ENCODE results near the gene TCF12.
"Not testable (repeated sequence)": the region's sequence is repeated elsewhere in the genome, so short reads cannot be mapped to it uniquely, and the experiment has no call there.

Gene TCF12

DNA sequence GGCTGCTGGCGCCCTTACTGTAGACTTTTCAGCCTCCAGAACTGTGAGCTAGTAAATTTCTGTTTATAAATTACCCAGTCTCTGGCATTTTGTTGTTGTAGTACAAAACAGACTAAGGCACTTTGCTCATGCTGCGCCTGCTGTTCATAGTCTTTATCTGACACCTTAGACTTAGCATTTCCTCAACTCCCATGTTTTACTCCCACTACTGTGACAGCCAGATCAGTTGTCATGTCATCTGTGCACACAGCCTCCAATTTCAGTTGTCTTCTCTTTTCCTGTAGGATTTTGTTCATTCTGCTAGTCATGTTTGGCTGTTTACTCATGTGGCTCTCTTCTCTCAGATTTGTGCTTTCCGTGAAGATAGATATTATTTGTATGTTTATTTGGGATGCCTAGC lies 62.0 kb downstream of the TCF12 start:
- DNase-seq = no peak

DNA sequence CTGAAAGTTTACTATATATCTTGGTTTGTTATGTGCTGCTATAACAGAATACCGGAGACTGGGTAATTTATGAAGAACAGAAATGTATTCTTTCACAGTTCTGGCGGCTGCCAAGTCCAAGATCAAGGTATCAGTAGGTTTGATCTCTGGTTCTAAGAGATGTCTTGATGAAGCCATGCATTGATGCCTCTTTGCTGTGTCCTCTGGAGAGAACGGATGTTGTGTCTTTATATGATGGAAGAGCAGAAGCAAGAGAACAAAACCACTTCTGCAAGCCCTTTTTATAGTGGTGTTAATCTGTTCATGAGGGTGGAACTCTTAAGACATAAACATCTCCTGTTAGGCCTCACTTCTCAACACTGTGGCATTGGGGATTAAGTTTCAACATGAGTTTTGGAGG lies 62.7 kb downstream of the TCF12 start:
- no peak for DNase-seq

DNA sequence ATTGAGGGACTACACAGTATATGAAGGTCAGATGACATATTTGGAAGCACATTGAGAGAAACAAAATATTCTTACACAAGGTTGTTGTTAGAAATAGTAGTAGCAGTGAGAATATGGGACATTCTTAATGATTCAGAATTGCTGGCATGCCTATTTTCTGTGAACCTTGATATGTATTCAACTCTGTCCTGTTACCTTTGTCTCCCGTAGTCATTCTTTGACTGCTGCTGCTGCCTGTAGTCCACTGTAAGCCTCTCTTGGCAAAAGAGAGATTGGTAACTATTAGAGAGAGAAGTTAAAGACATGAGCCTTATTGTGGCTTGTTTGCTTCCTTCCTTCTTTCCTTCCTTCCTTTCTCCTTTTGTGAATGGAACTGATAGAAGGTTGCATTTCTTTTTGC lies 64.5 kb downstream of the TCF12 start:
- no peak for DNase-seq

DNA sequence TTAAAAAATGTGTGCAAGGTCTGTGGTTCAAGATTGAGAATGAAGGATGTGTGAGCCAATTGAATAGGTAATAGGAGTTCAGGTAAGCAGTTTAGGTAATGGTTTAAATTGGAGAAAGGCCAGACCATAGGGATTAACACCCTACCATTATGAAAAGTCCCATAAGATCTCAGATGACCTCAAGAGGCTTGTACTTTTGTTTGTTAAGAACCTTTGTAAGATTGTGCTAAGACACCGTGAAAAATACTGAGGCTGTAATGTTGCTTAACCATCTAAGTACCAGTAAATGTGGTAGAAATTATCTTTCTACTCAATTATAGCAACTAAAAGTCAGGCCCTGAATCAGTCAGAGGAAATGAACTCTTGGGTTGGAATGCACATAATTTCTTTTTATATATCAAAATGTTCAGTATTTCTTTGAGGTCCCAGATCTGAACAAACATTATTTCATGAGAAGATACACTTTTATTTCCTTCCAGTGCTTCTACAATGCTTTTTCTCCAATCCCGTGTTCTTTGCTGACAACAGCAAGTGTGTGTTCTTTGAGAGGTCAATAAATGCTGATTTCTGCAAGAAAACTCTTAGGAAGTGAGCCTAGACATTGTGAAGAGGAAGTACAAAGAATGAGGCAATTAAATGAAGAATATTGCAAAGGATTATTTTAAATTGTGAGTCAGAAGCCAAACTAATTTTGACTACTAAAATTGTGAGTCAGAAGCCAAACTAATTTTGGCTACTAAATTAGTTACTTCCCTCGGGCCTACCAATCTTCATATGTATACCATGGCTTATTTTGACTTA lies 66.4 kb downstream of the TCF12 start:
- DNase-seq = no peak

DNA sequence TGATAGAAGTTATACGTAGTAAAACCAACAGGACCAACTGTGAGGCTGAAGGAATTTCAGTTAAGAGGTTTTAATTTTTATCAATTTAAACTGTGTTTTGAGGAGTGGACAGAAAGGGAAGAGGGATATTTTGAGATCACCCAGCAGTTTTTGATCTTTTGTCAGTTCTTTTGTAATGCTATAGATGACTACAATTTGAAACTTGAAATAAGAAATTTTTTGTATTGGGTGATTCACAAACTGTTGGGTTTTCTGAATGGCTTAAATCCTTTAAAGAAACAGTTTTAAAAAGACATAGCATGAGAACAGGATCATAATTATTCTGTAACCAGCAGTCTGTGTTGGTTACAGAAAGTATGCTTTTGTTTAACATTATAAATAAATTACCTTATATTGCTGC lies 67.4 kb downstream of the TCF12 start:
- no peak for DNase-seq

GRCh38 chr15:56987286-56987685 lies 68.8 kb downstream of the TCF12 start:
- DNase-seq = no peak

DNA sequence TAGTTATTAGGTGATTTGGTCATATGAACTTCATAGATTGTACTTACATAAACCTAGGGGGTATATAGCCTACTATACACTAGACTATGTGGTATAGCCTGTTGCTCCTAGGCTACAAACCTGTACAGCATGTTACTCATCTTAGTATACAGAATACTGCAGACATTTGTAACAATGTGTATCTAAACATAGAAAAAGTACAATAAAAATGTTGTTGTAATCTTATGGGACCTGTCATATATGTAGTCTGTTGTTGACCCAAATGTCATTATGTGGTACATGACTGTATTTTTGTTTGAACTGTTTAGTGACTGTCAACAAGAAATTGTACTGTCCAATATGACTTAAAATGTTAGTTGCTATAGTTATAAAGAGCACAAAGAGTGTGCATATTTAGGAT lies 69.8 kb downstream of the TCF12 start:
- no peak for DNase-seq

GRCh38 chr15:56989411-56989924 lies 71.0 kb downstream of the TCF12 start:
- no peak for DNase-seq

DNA sequence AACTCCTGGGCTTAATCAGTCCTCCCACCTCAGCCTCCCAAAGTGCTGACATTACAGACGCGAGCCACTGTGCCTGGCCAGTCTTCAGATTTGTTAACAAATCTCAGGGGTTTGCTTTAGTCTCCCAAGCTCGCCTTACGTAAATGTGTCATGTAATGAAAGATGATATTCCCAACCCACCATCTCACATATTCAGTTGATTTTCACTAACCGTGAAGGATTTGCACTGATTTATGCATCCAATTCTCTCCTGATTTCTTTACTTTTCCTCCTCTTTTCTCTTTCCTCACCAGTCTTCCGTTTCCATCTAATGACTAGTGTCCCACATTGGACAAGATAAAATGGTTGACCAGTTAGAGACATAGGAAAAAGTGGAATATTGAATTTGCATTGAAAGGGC lies 72.6 kb downstream of the TCF12 start:
- DNase-seq = no peak

DNA sequence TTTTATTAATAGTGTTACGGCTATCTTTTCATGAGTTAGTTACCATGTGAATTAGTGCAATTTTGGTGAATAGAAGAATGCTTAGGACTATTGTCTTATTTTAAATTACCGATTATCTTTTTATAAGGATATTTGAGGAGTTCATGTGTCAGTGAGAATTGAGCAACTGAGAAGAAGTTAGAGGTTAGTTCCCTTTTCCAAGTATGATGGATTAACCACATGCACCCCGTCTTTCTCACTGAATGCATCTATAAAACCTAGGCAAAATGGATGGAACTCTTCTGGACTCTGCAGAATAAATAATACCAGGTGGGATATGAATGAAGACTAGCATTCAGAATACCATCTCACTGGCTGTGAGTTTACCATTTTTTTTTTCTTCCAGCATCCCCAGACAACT lies 74.3 kb downstream of the TCF12 start:
- no peak for DNase-seq

GRCh38 chr15:56994280-56994679 lies 75.8 kb downstream of the TCF12 start:
- DNase-seq = no peak

- DNase-seq = no peak
Observed at GRCh38 chr15:56996093-56996492, 77.6 kb downstream of the TCF12 start.

- no peak for DNase-seq
Observed at GRCh38 chr15:56996746-56997470, 78.5 kb downstream of the TCF12 start.

DNA sequence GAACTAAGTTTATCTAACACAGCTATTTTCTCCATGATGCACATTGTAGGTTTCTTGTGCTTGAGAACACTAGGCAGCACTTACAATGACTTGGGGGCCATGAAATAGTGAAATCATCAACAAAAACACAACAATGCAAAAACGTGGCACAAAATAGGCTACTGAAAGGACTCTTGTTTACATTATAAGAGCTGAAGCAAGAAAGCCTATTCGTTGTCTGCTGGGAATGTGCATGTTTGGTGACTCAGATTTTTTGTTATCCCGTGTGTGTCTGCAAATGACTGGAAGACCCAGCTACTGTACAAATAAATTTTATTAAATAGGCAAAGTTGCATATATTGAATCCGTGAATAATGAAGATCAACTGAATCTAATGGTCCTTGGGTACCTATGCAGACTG lies 85.0 kb downstream of the TCF12 start:
- DNase-seq = no peak

DNA sequence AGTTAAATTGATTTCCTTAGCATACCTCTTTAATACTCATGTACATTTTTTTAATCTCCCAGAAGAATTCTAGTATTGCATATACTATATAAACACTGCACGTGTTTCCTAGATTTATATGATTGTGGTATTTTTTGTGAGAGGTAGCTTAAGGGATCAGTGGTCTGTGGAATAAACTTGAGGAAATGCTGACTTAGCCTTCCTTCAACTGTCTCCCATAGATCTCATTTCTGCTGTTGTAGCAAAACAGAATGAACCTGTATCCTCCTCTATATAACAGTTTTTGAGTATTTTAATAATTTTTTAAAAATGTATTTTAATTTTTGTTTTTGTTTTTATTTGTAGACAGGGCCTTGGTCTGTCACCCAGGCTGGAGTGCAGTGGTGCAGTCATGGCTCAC lies 86.8 kb downstream of the TCF12 start:
- DNase-seq = no peak

DNA sequence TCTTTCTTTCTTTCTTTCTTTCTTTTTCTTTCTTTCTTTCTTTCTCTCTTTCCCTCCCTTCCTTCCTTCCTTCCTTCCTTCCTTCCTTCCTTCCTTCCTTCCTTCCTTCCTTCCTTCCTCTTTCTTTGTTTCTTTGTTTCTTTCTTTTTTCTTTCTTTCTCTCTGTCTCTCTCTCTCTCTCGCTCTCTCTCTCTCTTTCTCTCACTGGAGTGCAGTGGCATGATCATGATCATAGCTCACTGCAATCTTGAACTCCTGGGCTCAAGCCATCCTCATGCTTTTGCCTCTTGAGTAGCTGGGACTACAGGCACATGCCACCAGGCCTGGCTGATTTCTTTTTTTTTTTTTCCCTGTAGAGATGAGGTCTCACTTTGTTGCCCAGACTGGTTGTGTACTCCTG lies 89.4 kb downstream of the TCF12 start:
- DNase-seq = not testable (repeated sequence)

DNA sequence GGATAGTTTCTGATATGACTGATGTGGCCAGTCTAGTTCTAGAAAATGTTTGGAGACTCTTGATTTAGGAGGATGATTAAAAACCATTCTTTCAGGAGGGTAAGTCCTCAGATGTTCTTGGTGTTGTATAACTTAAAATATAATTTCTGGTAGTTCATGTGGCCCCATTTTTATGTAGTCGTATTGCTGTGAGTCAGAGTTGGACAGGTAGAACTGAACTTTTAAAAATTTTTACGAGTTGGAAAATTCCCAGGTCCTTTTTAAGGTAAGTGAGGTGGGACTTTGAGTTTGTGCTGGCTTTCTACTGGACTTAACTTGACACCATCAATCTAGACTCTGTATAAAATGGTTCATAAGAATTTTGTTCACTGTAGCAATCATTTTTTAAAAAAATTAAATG lies 92.3 kb downstream of the TCF12 start:
- DNase-seq = no peak

DNA sequence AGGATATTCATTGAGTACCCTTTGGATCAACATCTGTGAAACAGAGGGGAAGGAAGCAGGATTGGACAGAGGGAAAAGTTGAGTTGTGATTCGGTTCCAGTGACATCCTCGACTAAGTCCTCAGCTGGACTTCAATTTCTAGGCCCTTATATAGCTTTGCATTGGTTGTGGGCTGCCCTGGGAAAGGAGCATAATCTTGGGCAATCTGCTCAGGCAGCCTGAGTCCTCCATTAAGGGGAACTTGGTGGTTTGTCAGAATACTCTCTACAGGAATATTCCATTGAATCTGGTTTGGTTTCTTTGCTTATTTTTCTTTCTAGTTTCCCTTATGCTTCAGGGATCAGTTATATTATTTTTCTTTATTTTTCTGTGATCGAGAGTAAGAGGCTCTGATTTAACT lies 94.1 kb downstream of the TCF12 start:
- DNase-seq = no peak

GRCh38 chr15:57014896-57015295 lies 96.5 kb downstream of the TCF12 start:
- DNase-seq = not testable (repeated sequence)

DNA sequence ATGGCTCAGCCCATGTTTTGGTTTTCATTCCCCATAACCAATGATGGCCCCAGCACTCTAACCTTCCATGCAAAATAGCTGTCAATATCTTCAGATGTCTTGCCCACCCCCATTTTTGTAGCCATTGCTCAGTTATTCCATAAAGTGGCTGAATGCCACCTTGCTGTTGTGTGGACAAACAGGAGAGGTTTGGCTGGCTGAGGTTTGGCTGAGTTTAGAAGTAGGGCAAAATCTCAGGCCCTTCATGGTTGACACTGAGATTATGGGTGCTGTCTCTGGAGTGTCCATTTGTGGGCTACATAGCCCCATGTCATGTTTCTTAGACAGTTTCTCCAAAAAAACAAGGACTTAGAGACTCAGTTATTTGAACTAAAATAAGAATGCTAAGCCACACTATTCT lies 96.9 kb downstream of the TCF12 start:
- no peak for DNase-seq

GRCh38 chr15:57015897-57016296 lies 97.5 kb downstream of the TCF12 start:
- no peak for DNase-seq

DNA sequence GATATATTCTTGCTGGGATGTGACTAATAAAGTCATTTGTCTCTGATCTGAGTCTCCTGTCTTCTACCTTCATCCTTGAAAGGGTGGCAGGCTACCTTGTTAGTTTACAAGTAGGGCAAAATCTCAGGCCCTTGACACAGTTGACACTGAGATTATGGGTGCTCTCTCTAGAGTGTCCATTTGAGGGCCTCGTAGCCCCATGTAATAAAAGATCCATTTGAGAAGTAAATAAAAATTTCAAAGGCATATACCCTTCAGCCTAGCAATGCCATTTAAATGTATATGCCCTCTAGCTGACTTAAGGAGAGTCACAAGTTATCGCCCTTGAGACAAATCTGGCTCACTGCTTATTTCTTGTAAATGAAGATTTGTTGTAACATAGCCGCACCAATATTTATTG lies 98.6 kb downstream of the TCF12 start:
- DNase-seq = no peak

DNA sequence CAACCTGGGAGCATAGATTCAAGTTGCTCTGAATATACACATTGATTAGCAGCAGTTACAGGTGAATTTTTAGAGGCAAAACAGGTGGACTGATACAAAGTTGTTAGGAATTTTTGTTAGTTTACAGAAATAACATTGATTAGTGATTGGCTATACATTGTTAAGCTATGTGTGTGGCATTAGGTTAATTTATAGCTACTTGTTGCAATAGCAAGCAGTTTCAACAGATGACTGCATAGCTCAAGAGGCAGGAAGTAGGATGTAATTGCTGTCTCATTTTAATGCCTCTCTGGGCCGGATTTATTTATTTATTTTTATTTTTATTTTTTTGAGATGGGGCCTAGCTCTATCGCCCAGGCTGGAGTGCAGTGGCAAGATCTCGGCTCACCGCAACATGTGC lies 99.7 kb downstream of the TCF12 start:
- DNase-seq = no peak

DNA sequence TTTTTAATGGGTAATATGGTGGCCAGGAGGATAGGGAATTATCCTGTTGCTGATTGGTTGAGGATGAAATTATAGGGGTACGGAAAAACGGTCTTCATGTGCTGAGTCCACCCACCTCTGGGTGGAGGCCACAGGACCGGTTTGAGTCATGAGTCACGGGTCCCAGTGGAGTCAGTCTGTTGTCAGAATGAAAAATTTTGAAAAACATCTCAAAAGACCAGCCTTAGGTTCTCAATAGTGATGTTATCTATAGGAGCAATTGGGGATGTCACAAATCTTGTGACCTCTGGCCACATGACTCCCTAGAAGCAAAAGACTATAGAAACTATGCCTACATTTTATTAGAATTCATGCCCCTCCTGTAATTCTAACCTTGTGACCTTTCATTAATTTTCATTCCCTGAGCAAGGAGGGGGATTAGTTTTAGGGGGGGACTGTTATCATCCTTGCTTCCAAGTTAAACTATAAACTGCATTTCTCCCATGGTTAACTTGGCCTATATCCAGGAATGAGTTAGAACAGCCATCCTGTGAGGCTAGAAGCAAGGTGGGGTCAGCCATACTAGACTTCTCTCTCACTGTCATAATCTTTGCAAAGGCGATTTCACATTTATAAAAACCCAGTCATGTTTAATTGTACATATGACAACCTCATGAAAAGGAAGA lies 101.2 kb downstream of the TCF12 start:
- no peak for DNase-seq
